HG03571 (cell line): Measurements from ENCODE around the gene NDUFB4.
"Not testable (repeated sequence)": the region's sequence is repeated elsewhere in the genome, so short reads cannot be mapped to it uniquely, and the experiment has no call there.

Source experiments
- ATAC-seq: cut with Tn5 transposase; IDR thresholded peaks from one replicate; pipeline ENCODE4 v1.9.1; 2021; ENCODE audit not compliant: unreplicated experiment

Gene NDUFB4

DNA sequence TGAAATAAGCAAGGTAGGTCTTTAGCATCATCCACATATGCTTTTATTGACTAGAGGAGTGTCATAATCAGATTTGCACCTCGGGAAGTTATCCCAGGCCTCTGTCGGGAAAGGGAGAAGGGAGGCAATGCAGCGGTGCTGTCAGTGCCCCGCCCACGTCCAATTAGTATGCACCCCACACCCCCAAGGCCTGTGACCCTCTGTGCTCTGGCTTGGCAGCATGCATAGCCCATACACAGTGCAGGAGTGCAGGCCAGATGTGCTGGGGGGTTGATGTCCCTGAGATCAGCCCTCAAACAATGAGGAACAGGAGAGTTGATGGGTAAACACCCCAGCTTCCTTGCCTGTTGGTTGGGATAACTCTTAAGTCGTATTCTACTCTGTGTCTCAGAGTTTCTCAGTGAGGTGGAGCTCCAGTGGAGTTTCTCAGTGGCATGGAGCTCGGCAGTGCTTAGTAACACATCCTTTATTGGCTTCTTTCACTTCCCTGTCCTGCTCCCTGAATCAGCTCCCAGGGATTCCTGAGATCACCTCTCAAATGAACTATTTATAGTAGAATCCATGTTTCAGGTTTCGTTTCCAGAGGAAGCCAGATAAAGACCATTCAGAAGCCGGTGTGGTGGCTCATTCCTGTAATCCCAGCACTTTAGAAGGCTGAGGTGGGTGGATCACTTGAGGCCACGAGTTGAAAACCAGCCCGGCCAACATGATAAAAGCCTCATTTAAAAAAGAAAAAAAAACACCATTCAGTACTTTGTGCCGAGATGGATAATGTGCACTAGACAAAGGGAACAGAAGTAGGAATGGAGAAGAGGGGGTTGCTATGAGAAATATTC is 26.7 kb upstream of the NDUFB4 start:
- no peak for ATAC-seq

DNA sequence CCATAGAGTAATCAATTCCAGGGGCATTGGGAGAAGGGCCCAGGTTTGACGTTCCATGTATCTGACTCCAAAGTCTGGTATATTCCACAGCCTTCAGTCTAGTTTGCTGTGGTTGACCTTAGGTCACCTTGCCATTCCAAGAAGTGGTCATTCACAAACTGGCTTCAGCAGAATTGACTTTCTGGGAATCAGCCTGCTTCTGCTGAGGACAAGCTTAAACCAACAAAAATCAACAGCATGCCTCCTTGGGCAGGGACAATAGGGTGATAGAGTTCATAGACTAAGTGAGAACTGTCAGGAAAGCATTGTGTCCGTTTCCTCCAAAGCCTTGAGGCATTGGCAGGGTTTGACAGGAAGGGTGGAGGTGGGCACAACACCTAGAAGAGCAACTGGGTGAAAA is 24.1 kb upstream of the NDUFB4 start:
- no peak for ATAC-seq

DNA sequence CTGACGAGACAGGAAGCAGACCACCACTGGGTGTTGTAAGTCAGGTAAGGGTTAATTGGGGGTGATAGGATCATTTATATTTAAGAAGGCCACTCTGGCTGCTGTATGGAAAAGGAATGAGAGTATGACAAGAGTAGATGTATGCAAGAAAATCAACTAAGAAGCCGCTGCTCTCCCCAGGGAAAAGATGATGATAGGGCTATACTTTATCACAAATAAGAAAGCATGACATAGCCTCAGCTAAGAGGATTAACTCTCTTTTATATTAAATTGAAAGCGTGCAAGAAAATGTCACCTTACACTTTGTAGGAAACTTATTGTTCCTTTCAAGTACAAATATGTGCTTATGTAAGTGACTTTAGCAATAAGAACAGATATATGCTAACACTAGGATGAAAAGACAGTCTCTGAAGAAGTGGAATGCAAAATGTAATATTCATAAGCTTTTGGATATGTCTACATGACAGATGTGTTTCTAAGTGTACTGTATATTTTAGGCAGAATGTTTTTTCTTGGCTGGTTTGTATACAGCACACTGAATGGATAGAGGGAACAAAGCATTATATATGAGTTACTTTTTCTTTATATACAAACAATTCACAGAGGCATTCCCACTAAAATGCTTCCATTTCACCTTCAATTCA is 8.7 kb upstream of the NDUFB4 start:
- no peak for ATAC-seq

DNA sequence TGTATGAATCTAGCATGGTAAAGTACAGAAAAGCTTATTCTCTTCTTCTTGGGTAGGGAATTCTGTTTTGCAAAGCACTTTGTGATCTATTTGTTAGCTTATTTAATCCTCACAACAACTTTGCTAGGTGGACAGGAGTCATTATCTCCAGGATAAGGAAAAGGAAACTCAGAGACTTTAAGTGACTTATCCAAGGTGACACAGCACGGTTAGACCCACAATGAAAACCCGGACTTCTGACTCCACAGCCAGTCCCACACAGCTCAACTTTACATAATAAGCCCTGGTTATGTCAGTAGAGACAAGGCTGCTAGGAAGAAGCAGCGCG is 384 bp upstream of the NDUFB4 start:
- ATAC-seq = no peak

DNA sequence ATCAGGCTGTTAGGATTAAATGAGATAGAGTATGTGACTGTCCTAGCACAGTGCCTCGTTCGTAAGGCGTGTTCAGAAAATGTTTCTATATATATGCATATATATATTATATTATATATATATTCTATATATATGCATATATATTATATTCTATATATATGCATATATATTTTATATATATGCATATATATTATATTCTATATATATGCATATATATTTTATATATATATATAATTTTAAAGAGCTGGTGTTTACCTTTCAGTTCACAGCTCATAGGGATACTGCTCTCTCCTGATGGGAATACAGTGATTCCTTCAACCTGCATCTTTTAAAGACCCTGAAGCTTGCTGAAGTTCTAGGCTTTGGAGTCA is 702 bp downstream of the NDUFB4 start:
- ATAC-seq = no peak

DNA sequence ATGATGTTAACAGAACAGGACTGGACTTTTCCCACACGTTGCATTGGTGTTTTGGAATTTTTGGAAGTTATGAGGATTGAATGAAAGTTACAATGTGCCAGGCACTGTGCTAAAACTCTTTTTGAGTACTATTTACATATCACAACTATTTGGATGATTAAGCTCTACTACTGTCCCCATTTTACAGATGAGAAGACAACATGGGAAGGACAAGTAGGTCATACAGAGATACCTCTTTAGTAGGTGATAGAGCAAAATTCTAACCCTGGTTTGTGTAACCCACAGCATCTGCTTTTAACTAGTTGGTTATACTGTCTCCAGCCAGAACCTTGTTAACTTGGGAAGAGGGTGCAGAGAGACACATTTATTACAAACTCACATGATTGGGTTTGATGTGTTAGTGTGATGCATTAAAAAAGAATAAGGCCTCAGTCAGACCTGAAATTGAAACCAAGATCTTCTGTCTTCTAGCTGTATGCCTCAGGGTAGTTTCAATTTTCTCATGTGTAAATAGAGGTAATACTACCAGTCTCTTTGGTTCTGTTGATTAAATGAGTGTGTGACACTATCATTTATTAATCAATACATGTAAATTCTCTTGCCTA is 1.4 kb downstream of the NDUFB4 start:
- no peak for ATAC-seq

- ATAC-seq = no peak
Observed at GRCh38 chr3:120599211-120599610, 3.1 kb downstream of the NDUFB4 start.

GRCh38 chr3:120601554-120601953 is 5.4 kb downstream of the NDUFB4 start:
- ATAC-seq = no peak

GRCh38 chr3:120602682-120603081 is 6.5 kb downstream of the NDUFB4 start:
- no peak for ATAC-seq

GRCh38 chr3:120604382-120604781 is 8.2 kb downstream of the NDUFB4 start:
- ATAC-seq = no peak

GRCh38 chr3:120604784-120605183 is 8.6 kb downstream of the NDUFB4 start:
- ATAC-seq = no peak

DNA sequence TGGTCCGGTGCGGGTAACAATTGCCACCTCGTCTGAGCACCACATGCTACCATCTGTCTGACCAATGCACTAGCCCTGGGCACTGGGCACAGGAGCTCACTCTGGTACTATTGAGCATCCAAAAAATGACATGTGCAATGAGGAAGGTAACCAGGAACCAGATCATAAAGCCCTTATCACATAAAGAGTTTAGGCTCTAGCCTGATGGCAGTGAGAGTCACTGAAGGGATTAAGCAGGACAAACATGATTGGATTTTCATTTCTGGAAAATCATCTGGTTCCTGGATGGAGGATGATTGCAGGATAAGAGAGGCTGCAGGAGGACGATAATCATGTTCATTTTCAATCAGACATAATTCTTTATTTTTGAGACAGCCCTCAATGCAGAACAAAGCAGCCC is 12.4 kb downstream of the NDUFB4 start:
- no peak for ATAC-seq

DNA sequence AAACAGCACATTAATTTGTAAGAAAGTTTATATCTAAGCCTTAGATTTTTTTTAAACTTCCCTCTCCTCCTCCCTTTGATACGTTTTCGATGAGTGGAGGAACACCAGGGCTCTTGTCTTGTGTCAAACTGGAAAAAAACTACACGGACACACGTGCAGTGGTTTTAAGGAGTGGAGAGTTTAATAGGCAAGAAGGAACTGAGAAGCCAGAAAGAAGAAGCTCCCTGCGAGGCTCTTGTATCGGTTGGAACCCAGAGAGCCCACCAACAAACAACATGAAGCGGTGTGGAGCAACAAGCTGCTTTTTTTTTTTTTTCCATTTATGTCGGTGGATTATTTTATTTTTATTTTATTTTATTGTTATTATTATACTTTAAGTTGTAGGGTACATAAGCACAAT is 18.6 kb downstream of the NDUFB4 start:
- no peak for ATAC-seq

DNA sequence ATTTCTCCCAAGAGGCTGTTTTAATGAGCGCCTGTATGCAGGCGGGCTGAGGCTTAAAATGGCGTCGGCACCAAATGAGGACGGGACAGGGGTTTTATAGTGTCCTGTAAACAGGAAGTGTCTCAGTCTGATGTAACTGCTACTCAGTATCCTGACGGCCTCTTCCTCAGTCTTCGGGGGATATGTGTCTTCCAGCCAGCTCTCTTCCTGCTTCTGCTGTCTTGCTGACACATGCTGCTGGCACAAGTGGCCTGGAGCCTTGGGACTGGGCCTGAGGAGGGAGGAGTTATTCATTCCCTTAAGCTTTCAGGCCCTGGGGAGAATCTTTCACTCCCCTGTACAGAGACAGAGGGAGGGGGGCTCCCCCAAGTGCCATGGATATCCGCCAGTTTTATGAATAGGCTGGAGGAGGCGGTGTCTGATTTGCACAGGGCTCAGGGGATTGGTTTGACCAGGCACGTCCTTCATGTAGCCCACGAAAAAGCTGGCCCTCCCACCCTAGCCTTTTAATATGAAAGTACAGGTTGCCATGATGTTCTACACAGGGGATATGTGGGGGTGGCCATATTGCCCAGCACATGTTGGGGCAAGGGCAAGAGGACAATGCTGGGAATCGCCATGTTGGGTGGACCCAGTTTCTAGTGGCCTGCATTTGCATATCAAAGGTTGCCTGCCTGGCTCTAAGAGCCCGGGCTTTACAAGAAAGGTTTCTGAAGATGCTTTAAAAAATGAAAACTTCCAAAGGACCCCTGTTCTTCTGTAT is 19.9 kb downstream of the NDUFB4 start:
- ATAC-seq = no peak

DNA sequence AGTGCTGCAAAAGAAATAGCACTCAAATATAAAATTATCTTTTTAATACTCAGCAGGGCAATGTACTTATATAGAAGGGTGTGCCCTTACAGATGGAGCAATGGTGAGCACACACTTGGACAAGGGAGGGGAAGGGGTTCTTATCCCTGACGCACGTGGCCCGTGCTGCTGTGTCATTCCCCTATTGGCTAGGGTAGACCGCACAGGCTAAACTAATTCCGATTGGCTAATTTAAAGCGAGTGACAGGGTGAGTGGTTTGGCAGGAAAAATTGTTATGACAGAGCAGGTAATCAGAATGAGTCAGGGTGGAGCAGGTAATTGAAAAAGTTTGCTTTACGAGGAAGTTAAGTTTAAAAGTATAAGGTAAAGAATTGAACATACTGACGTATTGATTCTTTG is 20.6 kb downstream of the NDUFB4 start:
- not testable (repeated sequence) for ATAC-seq

- no peak for ATAC-seq
Observed at GRCh38 chr3:120622457-120622856, 26.3 kb downstream of the NDUFB4 start.

- ATAC-seq = no peak
Observed at GRCh38 chr3:120622870-120623726, 27.0 kb downstream of the NDUFB4 start.

DNA sequence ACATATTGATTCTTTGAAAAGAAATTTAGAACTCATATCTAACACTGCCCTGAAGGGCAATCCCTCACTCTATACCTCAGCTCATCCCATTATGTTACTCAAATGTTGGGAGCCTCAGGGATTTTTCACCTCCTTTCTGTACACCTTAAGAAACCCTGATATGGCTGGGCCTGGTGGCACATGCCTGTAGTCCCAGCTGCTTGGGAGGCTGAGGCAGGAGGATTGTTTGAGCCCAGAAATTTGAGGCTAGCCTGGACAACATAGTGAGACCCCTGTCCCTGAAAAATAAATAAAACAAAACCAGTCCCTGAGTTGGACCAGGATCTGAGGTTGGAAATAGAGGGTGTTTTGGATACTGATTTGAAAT is 27.6 kb downstream of the NDUFB4 start:
- ATAC-seq = no peak

- no peak for ATAC-seq
Observed at GRCh38 chr3:120625159-120625586, 29.0 kb downstream of the NDUFB4 start.

DNA sequence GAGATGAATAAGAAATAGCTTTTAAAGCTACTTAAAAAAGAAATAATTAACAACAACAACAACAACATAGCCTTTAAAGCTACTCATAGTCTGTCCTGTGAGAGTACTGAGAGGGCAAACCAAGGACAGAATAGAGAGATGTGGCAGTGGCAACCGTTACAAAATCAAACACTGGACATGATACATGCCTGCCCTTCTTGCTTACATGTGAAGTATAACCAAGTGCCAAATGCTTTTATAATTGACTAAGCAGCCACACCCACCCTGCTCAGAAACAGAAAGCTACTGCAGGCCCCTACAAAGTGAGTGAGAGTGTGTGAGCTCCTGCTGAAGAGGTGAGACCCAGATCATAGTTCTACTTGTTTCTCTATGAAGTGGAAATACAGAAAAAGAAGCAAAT is 38.4 kb downstream of the NDUFB4 start:
- no peak for ATAC-seq
